Keratinocyte (primary cell): ENCODE measurements around the gene AMIGO1. TPM values are rescaled to one million over a fixed set of nuclear protein-coding genes. Genes with fewer than 3 reads are reported as not detected.

Experiments used
- DNase-seq: peaks from one replicate; pipeline ENCODE4 v3.0.0-alpha.2; 2011; ENCODE audit warnings: low read depth, missing footprints, low spot score
- FAIRE-seq: peaks from 2 replicates; lab custom pipeline; 2011; peaks lifted over from hg19 to GRCh38; lab: Jason Lieb, UNC
- H2AFZ ChIP-seq: 2 replicates; pipeline ENCODE4 v1.6.0; 2012; ENCODE audit warnings: low read length, control low read depth, inconsistent platforms; ENCODE audit not compliant: control insufficient read depth
- H3K27ac ChIP-seq: 2 replicates; pipeline ENCODE4 v1.5.1; 2011; ENCODE audit warnings: low read length; ENCODE audit not compliant: control insufficient read depth, insufficient read depth
- H3K27me3 ChIP-seq: 3 replicates; pipeline ENCODE4 v1.6.0; 2011; ENCODE audit warnings: low read length; ENCODE audit not compliant: control insufficient read depth, insufficient read depth; ENCODE audit errors: extremely low read depth
- H3K36me3 ChIP-seq, 2 experiments: 2 replicates in 1 of 2; 3 replicates in 1 of 2; pipeline ENCODE4 v1.5.1; 2011; ENCODE audit warnings: low read length in 2 of 2, mild to moderate bottlenecking in 1 of 2; ENCODE audit not compliant: control insufficient read depth in 2 of 2, insufficient read depth in 2 of 2; ENCODE audit errors: extremely low read depth in 1 of 2
- H3K4me1 ChIP-seq: 3 replicates; pipeline ENCODE4 v1.5.1; 2011; ENCODE audit warnings: low read length; ENCODE audit not compliant: control insufficient read depth, insufficient read depth; ENCODE audit errors: extremely low read depth
- H3K4me2 ChIP-seq: 3 replicates; pipeline ENCODE4 v1.6.0; 2011; ENCODE audit warnings: low read depth, low read length; ENCODE audit not compliant: control insufficient read depth, insufficient read depth; ENCODE audit errors: extremely low read depth
- H3K4me3 ChIP-seq, 3 experiments: fragments of 200-600 bp in 1 of 3; sonication (generic) in 1 of 3; 2 replicates in 2 of 3; 3 replicates in 1 of 3; pipeline ENCODE4 v1.5.1; 2011 to 2016; ENCODE audit warnings: low read length in 3 of 3, mild to moderate bottlenecking in 3 of 3, control low read depth in 2 of 3, inconsistent platforms in 1 of 3, low read depth in 1 of 3, mixed read lengths in 1 of 3, mixed run types in 1 of 3, moderate library complexity in 1 of 3; ENCODE audit not compliant: control insufficient read depth in 2 of 3, insufficient read depth in 2 of 3; ENCODE audit errors: extremely low read depth in 1 of 3
- H3K79me2 ChIP-seq: 2 replicates; pipeline ENCODE4 v1.6.0; 2012; ENCODE audit warnings: low read length; ENCODE audit not compliant: control insufficient read depth, insufficient read depth
- H3K9ac ChIP-seq: 3 replicates; pipeline ENCODE4 v1.6.0; 2011; ENCODE audit warnings: low read length; ENCODE audit not compliant: control insufficient read depth, insufficient read depth; ENCODE audit errors: extremely low read depth
- H3K9me1 ChIP-seq: 3 replicates; pipeline ENCODE4 v1.6.0; 2011; ENCODE audit warnings: low read length; ENCODE audit not compliant: control insufficient read depth, insufficient read depth; ENCODE audit errors: extremely low read depth
- H3K9me3 ChIP-seq: 2 replicates; pipeline ENCODE4 v1.5.1; 2012; ENCODE audit warnings: low read depth, low read length; ENCODE audit not compliant: control insufficient read depth
- H4K20me1 ChIP-seq: 3 replicates; pipeline ENCODE4 v1.6.0; 2011; ENCODE audit warnings: low read length; ENCODE audit not compliant: control insufficient read depth, insufficient read depth; ENCODE audit errors: extremely low read depth
- CTCF ChIP-seq, 3 experiments: IDR thresholded peaks in 1 of 3; conservative IDR thresholded peaks in 1 of 3; optimal IDR thresholded peaks in 1 of 3; 2 replicates in 2 of 3; 3 replicates in 1 of 3; pipeline versions ENCODE3 to v1.5.1; 2011; ENCODE audit warnings: low read length in 3 of 3, mild to moderate bottlenecking in 3 of 3, moderate library complexity in 2 of 3, control low read depth in 1 of 3, inconsistent platforms in 1 of 3; ENCODE audit not compliant: insufficient read depth in 2 of 3; ENCODE audit errors: extremely low read depth in 1 of 3
- EZH2 ChIP-seq: IDR thresholded peaks from one replicate; pipeline ENCODE4 v1.6.1; 2012; ENCODE audit warnings: inconsistent platforms, mild to moderate bottlenecking, low read length, moderate library complexity
- dilution Hi-C: fragments of 300-500 bp; cut with MboI; formaldehyde crosslinking; loops from one replicate; pipeline ENCODE4 v1.7.0; 2020; ENCODE audit warnings: low sequenced_read_pairs; ENCODE audit not compliant: extremely low pct_ligation_motif_present
- polyA plus RNA-seq, 5 experiments: library from polyadenylated mRNA; depleted of rRNA in 3 of 5; stranded (reverse) in 3 of 5; stranded (forward) in 1 of 5; unstranded in 1 of 5; fragments of >200 nt; gene quantifications; 1 replicate in 1 of 5; 2 replicates in 3 of 5; 3 replicates in 1 of 5; pipeline versions ENCODE4 v1.2.1 to v1.2.3, GENCODE V29; 2011 to 2012; ENCODE audit warnings: missing spikeins in 2 of 5, low read depth in 1 of 5, low replicate concordance in 1 of 5

The AMIGO1 gene
- polyA plus RNA-seq, 1 donor (not counting 4 experiments of a cell fraction or from before 2014, with no cell fraction given) = 0.26 TPM

GRCh38 chr1:109457819-109458218, 51.7 kb downstream of the AMIGO1 start:
- Histone ChIP-seq H3K9ac (no peak overlapping the region), H3K79me2 (no peaks in the 10 kb centered on the region), H3K27me3 (peaks cover 5% of the 10 kb centered on the region), H2AFZ (no peak overlapping the region), H3K4me2 (no peak overlapping the region), H3K4me3 (no peak overlapping the region), H3K9me1 (no peaks in the 10 kb centered on the region), H3K4me1 (no peaks in the 10 kb centered on the region), H3K36me3 (no peaks in the 10 kb centered on the region), H4K20me1 (no peaks in the 10 kb centered on the region), H3K27ac (no peak overlapping the region), H3K9me3 (no peaks in the 10 kb centered on the region)
- DNase-seq (no peak), FAIRE-seq (no peak)
- dilution Hi-C loops = no loop called here
- TF ChIP-seq EZH2 (no peak), CTCF (optimal IDR thresholded peaks at IDR 0.05 in 1 of 3, IDR thresholded peaks at IDR 0.05 in 1 of 3, conservative IDR thresholded peaks at IDR 0.05 in 1 of 3; ENCODE audit: extremely low read depth in 1 of 3, insufficient read depth in 2 of 3, low read length in 3 of 3) (no peak)

- Histone ChIP-seq H3K79me2 (no peaks in the 10 kb centered on the region), H2AFZ (no peak overlapping the region), H4K20me1 (no peaks in the 10 kb centered on the region), H3K27me3 (no peaks in the 10 kb centered on the region), H3K4me1 (no peaks in the 10 kb centered on the region), H3K4me2 (no peak overlapping the region), H3K36me3 (no peaks in the 10 kb centered on the region), H3K27ac (no peak overlapping the region), H3K9ac (no peak overlapping the region), H3K9me1 (no peaks in the 10 kb centered on the region), H3K4me3 (no peak overlapping the region), H3K9me3 (no peaks in the 10 kb centered on the region)
- no peak for DNase-seq
- FAIRE-seq = no peak
- TF ChIP-seq CTCF (optimal IDR thresholded peaks at IDR 0.05 in 1 of 3, IDR thresholded peaks at IDR 0.05 in 1 of 3, conservative IDR thresholded peaks at IDR 0.05 in 1 of 3; ENCODE audit: extremely low read depth in 1 of 3, insufficient read depth in 2 of 3, low read length in 3 of 3) (no peak), EZH2 (no peak)
- dilution Hi-C loops = no loop called here
These were observed 54.9 kb downstream of the AMIGO1 start for GRCh38 chr1:109454497-109455133.

Other genes with a start within 250 kb of the AMIGO1 start
- 2.9 to 10.2 TPM (median 9.4 TPM) in 3 replicates for gene PSRC1, start 226.6 kb downstream of the AMIGO1 start, polyA plus RNA-seq
- 0.68 to 1.1 TPM (median 0.85 TPM) in 3 replicates for gene MYBPHL, start 202.7 kb downstream of the AMIGO1 start, polyA plus RNA-seq
- gene SORT1, start 111.8 kb downstream of the AMIGO1 start, polyA plus RNA-seq = 1.3 to 2.8 TPM (median 1.6 TPM) in 3 replicates
- gene PSMA5, start 83.3 kb downstream of the AMIGO1 start, polyA plus RNA-seq = 111 to 150 TPM (median 131 TPM) in 3 replicates
- gene SYPL2, start 43.2 kb downstream of the AMIGO1 start, polyA plus RNA-seq = not detected in 3 replicates
- 1.2 to 2.0 TPM (median 1.5 TPM) in 3 replicates for gene ATXN7L2, start 25.8 kb downstream of the AMIGO1 start, polyA plus RNA-seq
- 4.9 to 7.6 TPM (median 5.0 TPM) in 3 replicates for gene CYB561D1, start 15.6 kb downstream of the AMIGO1 start, polyA plus RNA-seq
- gene GPR61, start 30.1 kb upstream of the AMIGO1 start, polyA plus RNA-seq = 0.12 to 0.17 TPM in 2 of 3 replicates, not detected in the other
- gene GNAI3, start 38.9 kb upstream of the AMIGO1 start, polyA plus RNA-seq = 8.3 to 14.1 TPM (median 10.3 TPM) in 3 replicates
- 0.17 to 0.23 TPM in 2 of 3 replicates, not detected in the other for gene GNAT2, start 109.9 kb upstream of the AMIGO1 start, polyA plus RNA-seq
- 17.6 to 23.6 TPM (median 21.4 TPM) in 3 replicates for gene AMPD2, start 110.1 kb upstream of the AMIGO1 start, polyA plus RNA-seq
- 13.3 to 15.9 TPM (median 14.1 TPM) in 3 replicates for gene GSTM4, start 146.4 kb upstream of the AMIGO1 start, polyA plus RNA-seq
- 11.1 to 14.9 TPM (median 14.7 TPM) in 3 replicates for gene GSTM2, start 158.3 kb upstream of the AMIGO1 start, polyA plus RNA-seq
- gene GSTM1, start 178.1 kb upstream of the AMIGO1 start, polyA plus RNA-seq = 11.2 to 18.2 TPM (median 13.5 TPM) in 3 replicates
- not detected in 3 replicates for gene GSTM5, start 202.5 kb upstream of the AMIGO1 start, polyA plus RNA-seq
- 113 to 158 TPM (median 115 TPM) in 3 replicates for gene GSTM3, start 231.3 kb upstream of the AMIGO1 start, polyA plus RNA-seq